GM12801 (cell line): ENCODE data around the gene LRP6.

Experiments
- CTCF ChIP-seq: IDR thresholded peaks from one replicate; pipeline ENCODE4 v1.5.1; 2011; ENCODE audit warnings: control low read depth; ENCODE audit not compliant: insufficient read length; ENCODE audit errors: extremely low read depth

Gene LRP6

GRCh38 chr12:12290206-12290605, 23.4 kb upstream of the LRP6 start:
- no peak for TF ChIP-seq CTCF

DNA sequence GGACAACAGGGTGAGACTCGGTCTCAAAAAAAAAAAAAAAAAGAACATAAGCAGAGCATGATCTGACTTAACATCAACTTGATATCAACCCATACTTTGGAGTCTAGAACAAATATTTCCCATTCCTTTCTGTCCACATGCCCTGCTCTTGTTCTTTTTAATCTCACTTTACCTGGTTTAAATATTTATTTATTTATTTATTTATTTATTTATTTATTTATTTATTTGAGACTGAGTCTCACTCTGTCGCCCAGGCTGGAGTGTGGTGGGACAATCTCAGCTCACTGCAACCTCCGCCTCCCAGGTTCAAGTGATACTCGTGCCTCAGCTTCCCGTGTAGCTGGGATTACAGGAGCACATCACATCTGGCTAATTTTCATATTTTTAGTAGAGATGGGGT, 19.6 kb upstream of the LRP6 start:
- no peak for TF ChIP-seq CTCF

GRCh38 chr12:12282761-12283425, 16.0 kb upstream of the LRP6 start:
- TF ChIP-seq CTCF = no peak

DNA sequence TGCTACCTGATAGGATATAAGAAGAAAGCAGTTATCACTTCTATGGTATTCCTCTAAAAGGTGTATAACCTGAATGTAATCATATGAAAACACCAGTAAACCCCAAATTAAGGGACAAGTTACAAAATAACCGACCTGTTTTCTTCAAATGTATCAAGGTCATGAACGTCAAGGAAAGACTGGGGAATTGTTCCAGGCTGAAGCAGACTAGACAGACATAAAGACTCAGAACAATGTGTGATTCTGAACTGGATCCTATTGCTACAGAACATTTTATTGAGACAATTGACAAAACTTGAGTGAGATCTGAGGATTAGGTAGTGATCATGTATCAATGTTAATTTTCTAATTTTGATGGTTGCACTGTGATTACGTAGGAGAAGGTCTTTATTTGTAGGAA, 15.4 kb upstream of the LRP6 start:
- no peak for TF ChIP-seq CTCF

DNA sequence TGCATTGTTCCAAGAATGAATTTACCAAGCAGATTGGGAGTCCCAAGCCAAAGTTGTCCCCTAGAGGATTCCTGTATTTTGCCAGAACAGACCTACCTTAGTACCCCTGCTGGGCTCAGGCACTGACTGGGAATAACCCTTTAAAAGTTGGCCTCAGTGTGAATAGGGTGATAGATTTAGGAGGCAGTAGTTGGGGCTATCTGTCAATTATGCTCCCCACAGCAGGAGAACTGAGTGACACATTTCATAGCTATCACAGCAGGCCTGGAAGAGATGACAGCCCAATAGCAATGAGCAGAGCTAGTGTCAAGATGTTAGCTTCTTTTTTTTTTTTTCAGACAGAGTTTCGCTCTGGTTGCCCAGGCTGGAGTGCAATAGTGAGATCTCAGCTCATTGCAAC, 14.3 kb upstream of the LRP6 start:
- no peak for TF ChIP-seq CTCF

- no peak for TF ChIP-seq CTCF
These were observed 12.1 kb upstream of the LRP6 start for GRCh38 chr12:12278899-12279298.

DNA sequence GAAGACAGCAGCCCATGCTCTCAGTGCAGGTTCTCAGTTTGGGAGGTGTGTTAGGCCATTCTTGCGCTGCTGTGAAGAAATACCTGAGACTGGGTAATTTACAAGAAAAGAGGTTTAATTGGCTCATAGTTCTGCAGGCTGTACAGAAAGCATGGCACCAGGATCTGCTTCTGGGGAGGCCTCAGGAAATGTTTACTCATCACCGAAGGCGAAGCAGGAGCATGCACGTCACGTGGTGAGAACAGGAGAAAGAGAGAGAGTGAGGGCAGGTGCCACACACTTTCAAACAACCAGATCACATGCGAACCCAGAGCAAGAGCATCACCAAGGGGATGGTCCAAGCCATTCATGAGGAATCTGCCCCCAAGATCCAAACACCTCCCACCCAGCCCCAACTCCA, 9.0 kb upstream of the LRP6 start:
- TF ChIP-seq CTCF = no peak
